GM12878 (cell line): ENCODE data around the gene CNNM2. TPM values are rescaled to one million over a fixed set of nuclear protein-coding genes. Genes with fewer than 3 reads are reported as not detected.

Experiments
- ATAC-seq: fragments of 200-7000 bp; cut with Tn5 transposase; 3 replicates; pipeline ENCODE4 v1.9.1; 2020; ENCODE audit warnings: mild to moderate bottlenecking, moderate library complexity
- BruUV-seq: library from RNA; stranded (reverse); fragments of 400-500 nt; replicated peaks from 2 replicates; lab custom pipeline; 2021; lab: Mats Ljungman, UMichigan
- CTCF ChIA-PET: fragments of 300-600 bp; sonication (Branson Sonifier 250); formaldehyde crosslinking; extraction: SDS; loops from one replicate; lab custom pipeline; 2021; ENCODE audit warnings: inconsistent platforms; lab: Yijun Ruan, JAX
- POLR2A ChIA-PET: fragments of 350-600 bp; formaldehyde crosslinking; extraction: SDS; loops from one replicate; lab custom pipeline; 2021; ENCODE audit warnings: inconsistent platforms; lab: Charles Lee
- RAD21 ChIA-PET: fragments of 300-600 bp; sonication (Branson Sonifier 250); formaldehyde crosslinking; loops from one replicate; lab custom pipeline; 2023; ENCODE audit warnings: antibody characterized with exemption; ENCODE audit not compliant: unreplicated experiment; lab: Charles Lee
- SMC1A ChIA-PET: fragments of 300-600 bp; sonication (Branson Sonifier 250); formaldehyde crosslinking; loops from one replicate; lab custom pipeline; 2023; ENCODE audit not compliant: unreplicated experiment, uncharacterized antibody; lab: Charles Lee
- DNase-seq: peaks from one replicate; pipeline ENCODE4 v3.0.0-alpha.2; 2011; ENCODE audit warnings: low read depth, low spot score
- FAIRE-seq: peaks from 3 replicates; lab custom pipeline; 2011; peaks lifted over from hg19 to GRCh38; lab: Jason Lieb, UNC
- H2AFZ ChIP-seq: 2 replicates; pipeline ENCODE4 v1.6.0; 2011; ENCODE audit warnings: low read depth, low read length, control low read depth; ENCODE audit not compliant: control insufficient read depth
- H3K27ac ChIP-seq: 2 replicates; pipeline ENCODE4 v1.5.1; 2011; ENCODE audit warnings: control low read depth; ENCODE audit not compliant: control insufficient read depth, insufficient read depth
- H3K27me3 ChIP-seq, 2 experiments: replicated peaks in 1 of 2; 2 replicates each; pipeline versions ENCODE4 v1.6.0 to v1.6.1; 2011; ENCODE audit warnings: low read length in 1 of 2; ENCODE audit not compliant: control insufficient read depth in 2 of 2, insufficient read depth in 2 of 2
- H3K36me3 ChIP-seq, 2 experiments: 2 replicates each; pipeline ENCODE4 v1.5.1; 2011; ENCODE audit warnings: low read length in 1 of 2; ENCODE audit not compliant: control insufficient read depth in 2 of 2, insufficient read depth in 2 of 2
- H3K4me1 ChIP-seq: 2 replicates; pipeline ENCODE4 v1.6.1; 2011; ENCODE audit warnings: mild to moderate bottlenecking, low read length, moderate library complexity, mixed read lengths; ENCODE audit not compliant: control insufficient read depth, insufficient read depth
- H3K4me2 ChIP-seq: 2 replicates; pipeline ENCODE4 v1.6.0; 2011; ENCODE audit warnings: control low read depth; ENCODE audit not compliant: control insufficient read depth, insufficient read depth
- H3K4me3 ChIP-seq: fragments of 200-600 bp; sonication (generic); 2 replicates; pipeline ENCODE4 v1.5.1; 2016
- H3K79me2 ChIP-seq: 2 replicates; pipeline ENCODE4 v1.6.0; 2011; ENCODE audit warnings: low read length; ENCODE audit not compliant: control insufficient read depth, insufficient read depth
- H3K9ac ChIP-seq: 2 replicates; pipeline ENCODE4 v1.8.0; 2011; ENCODE audit warnings: low read length, control low read depth, mixed read lengths; ENCODE audit not compliant: control insufficient read depth, insufficient read depth
- H3K9me3 ChIP-seq: replicated peaks from 3 replicates; pipeline ENCODE4 v1.5.1; 2011; ENCODE audit warnings: mild to moderate bottlenecking, low read length; ENCODE audit not compliant: control insufficient read depth, insufficient read depth
- H4K20me1 ChIP-seq: 2 replicates; pipeline ENCODE4 v1.6.0; 2011; ENCODE audit not compliant: control insufficient read depth, insufficient read depth
- BMI1 ChIP-seq: fragments of 450-650 bp; IDR thresholded peaks from 2 replicates; pipeline ENCODE4 v1.6.1; 2016; ENCODE audit warnings: mild to moderate bottlenecking, moderate library complexity, borderline replicate concordance
- CREB1 ChIP-seq: IDR thresholded peaks from 2 replicates; pipeline ENCODE4 v1.6.1; 2012; ENCODE audit warnings: low read depth, mild to moderate bottlenecking, inconsistent platforms
- GATAD2B ChIP-seq: fragments of 450-650 bp; conservative IDR thresholded peaks from 2 replicates; pipeline ENCODE4 v1.6.1; 2017; ENCODE audit warnings: low read depth, mild to moderate bottlenecking, moderate library complexity
- HDGF ChIP-seq: fragments of 450-650 bp; IDR thresholded peaks from 2 replicates; pipeline ENCODE4 v1.6.1; 2016; ENCODE audit warnings: antibody characterized with exemption
- NFYA ChIP-seq: IDR thresholded peaks from 2 replicates; pipeline ENCODE4 v1.6.1; 2011; ENCODE audit warnings: low read depth, mild to moderate bottlenecking, low read length, improper control_type of control experiment, borderline replicate concordance
- RB1 ChIP-seq: fragments of 450-650 bp; formaldehyde crosslinking; IDR thresholded peaks from 2 replicates; pipeline ENCODE4 v1.6.1; 2017; ENCODE audit warnings: mild to moderate bottlenecking, borderline replicate concordance
- RELA ChIP-seq: fragments of 450-650 bp; IDR thresholded peaks from 2 replicates; pipeline ENCODE4 v1.8.0; 2014; ENCODE audit warnings: borderline replicate concordance; ENCODE audit not compliant: partially characterized antibody
- SIN3A ChIP-seq: IDR thresholded peaks from 2 replicates; pipeline ENCODE4 v1.6.1; 2012; ENCODE audit warnings: low read depth, low read length, improper control_type of control experiment
- SMARCA5 ChIP-seq: fragments of 450-650 bp; IDR thresholded peaks from 2 replicates; pipeline ENCODE4 v1.6.1; 2017; ENCODE audit warnings: mild to moderate bottlenecking
- TBL1XR1 ChIP-seq: IDR thresholded peaks from 2 replicates; pipeline ENCODE4 v1.6.1; 2012; ENCODE audit warnings: low read depth, low read length, improper control_type of control experiment
- WGBS: methylation state at CpG from one replicate; pipeline ENCODE4 v1.1.6; 2016; ENCODE audit warnings: low lambda C conversion rate; ENCODE audit not compliant: insufficient replicate concordance, insufficient coverage; ENCODE audit errors: missing lambda C conversion rate; 5-methylcytosine and 5-hydroxymethylcytosine counted together
- in situ Hi-C: fragments of 300-500 bp; cut with MboI; formaldehyde crosslinking; loops from 9 replicates; pipeline ENCODE4 v1.14.3; 2018; ENCODE audit warnings: mixed read lengths
- intact Hi-C: fragments of 100-400 bp; cut with micrococcal nuclease; formaldehyde crosslinking; loops from one replicate; pipeline ENCODE4 v1.14.2; 2022; ENCODE audit not compliant: unreplicated experiment
- polyA plus RNA-seq, 11 experiments: library from polyadenylated mRNA; depleted of rRNA in 4 of 11; unstranded in 6 of 11; stranded (reverse) in 5 of 11; fragments of >200 nt; fragmentation: Nextera tagmentation in 4 of 11; fragmentation: Illumina TruSeq in 1 of 11; extraction: Ambion mirVana in 4 of 11; extraction: Trizol in 1 of 11; gene quantifications; 1 replicate in 1 of 11; 2 replicates in 10 of 11; pipeline versions ENCODE4 v1.2.1 to v1.2.3, GENCODE V29; 2011 to 2016; ENCODE audit warnings: inconsistent platforms in 2 of 11, missing spikeins in 2 of 11, low read depth in 1 of 11
- total RNA-seq, 4 experiments: library from RNA; depleted of rRNA in 3 of 4; stranded (reverse); fragments of >200 nt in 3 of 4; fragmentation: Illumina TruSeq in 1 of 4; extraction: Trizol in 1 of 4; gene quantifications; 2 replicates each; pipeline versions ENCODE4 v1.2.1 to v1.2.3, GENCODE V29; 2013 to 2021
- TF ChIP-seq, protein P1 (sequence below): fragments of 450-650 bp; IDR thresholded peaks from 2 replicates; pipeline ENCODE4 v1.6.1; 2018; ENCODE audit warnings: borderline replicate concordance, mild to moderate bottlenecking; ENCODE audit not compliant: partially characterized antibody

The CNNM2 gene
- total and polyA plus RNA-seq, 10 of the 15 experiments (the other 5 are each of a cell fraction or from before 2014, with no cell fraction given), result 0.18 to 7.3 (median 2.5) TPM

GRCh38 chr10:103072891-103073290 lies 154.8 kb downstream of the CNNM2 start:
- Histone ChIP-seq H3K4me2 (no peak overlapping the region), H3K9me3 (no peaks in the 10 kb centered on the region), H3K9ac (no peak overlapping the region), H2AFZ (no peak overlapping the region), H4K20me1 (no peaks in the 10 kb centered on the region), H3K27ac (no peak overlapping the region), H3K4me1 (peaks cover 30% of the 10 kb centered on the region), H3K27me3 (no peaks in the 10 kb centered on the region), H3K36me3 (no peaks in the 10 kb centered on the region), H3K79me2 (no peaks in the 10 kb centered on the region), H3K4me3 (no peak overlapping the region)
- WGBS, result 89% methylated on average over 8 of the region's 8 CpGs
- FAIRE-seq (no peak), ATAC-seq (no peak), DNase-seq (no peak)
- in situ Hi-C loops, result loop anchor here (10.0 kb wide), 1 partner anchor 172 kb away; the partner anchor contains the start of gene RPEL1
- POLR2A ChIA-PET, result interaction anchor here (0.6 kb wide), 1 partner anchor 114 kb away, joined by 10 read pairs; no protein-coding TSS in a partner anchor
- no peak for TF ChIP-seq SIN3A
- no peak for TF ChIP-seq SMARCA5
- TF ChIP-seq TBL1XR1, result no peak
- TF ChIP-seq GATAD2B, result no peak
- no peak for TF ChIP-seq NFYA
- TF ChIP-seq CREB1, result no peak
- TF ChIP-seq RELA, result no peak
- no peak for TF ChIP-seq HDGF
- TF ChIP-seq BMI1, result no peak
- TF ChIP-seq RB1, result no peak
- TF ChIP-seq, protein P1, sequence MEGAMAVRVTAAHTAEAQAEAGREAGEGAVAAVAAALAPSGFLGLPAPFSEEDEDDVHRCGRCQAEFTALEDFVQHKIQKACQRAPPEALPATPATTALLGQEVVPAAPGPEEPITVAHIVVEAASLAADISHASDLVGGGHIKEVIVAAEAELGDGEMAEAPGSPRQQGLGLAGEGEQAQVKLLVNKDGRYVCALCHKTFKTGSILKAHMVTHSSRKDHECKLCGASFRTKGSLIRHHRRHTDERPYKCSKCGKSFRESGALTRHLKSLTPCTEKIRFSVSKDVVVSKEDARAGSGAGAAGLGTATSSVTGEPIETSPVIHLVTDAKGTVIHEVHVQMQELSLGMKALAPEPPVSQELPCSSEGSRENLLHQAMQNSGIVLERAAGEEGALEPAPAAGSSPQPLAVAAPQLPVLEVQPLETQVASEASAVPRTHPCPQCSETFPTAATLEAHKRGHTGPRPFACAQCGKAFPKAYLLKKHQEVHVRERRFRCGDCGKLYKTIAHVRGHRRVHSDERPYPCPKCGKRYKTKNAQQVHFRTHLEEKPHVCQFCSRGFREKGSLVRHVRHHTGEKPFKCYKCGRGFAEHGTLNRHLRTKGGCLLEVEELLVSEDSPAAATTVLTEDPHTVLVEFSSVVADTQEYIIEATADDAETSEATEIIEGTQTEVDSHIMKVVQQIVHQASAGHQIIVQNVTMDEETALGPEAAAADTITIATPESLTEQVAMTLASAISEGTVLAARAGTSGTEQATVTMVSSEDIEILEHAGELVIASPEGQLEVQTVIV, result no peak
- RAD21 ChIA-PET, result interaction anchor here (1.0 to 1.2 kb wide), 2 partner anchors 155 to 172 kb away, joined by 4 to 7 read pairs; partner anchors contain the start of gene CNNM2
- intact Hi-C loops, result no loop called here
- SMC1A ChIA-PET, result interaction anchor here (2.1 to 8.1 kb wide), 2 partner anchors 154 to 171 kb away, joined by 13 to 164 read pairs; partner anchors contain the start of gene CNNM2
- CTCF ChIA-PET, result interaction anchor here (0.7 to 12.0 kb wide), 3 partner anchors 157 to 172 kb away, joined by 3 to 174 read pairs (median 4); partner anchors contain the start of gene CNNM2
- BruUV-seq, result no TSS peak
